Measurements from ENCODE around the gene EIF5A. TPM values are rescaled to one million over a fixed set of nuclear protein-coding genes. Genes with fewer than 3 reads are reported as not detected.

The EIF5A gene
- total and polyA plus RNA-seq, 2 of the 8 experiments (the other 6 are each of a cell fraction or from before 2014, with no cell fraction given): 717 to 1,172 TPM

GRCh38 chr17:7314719-7315569 is 7.5 kb downstream of the EIF5A start, which contains the start of gene GPS2:
Gene GPS2, minus strand, starts transcription at chr17:7315360. Its CDS starts 308 bp downstream, at chr17:7315052.
- peaks cover 0 to 7% (median 4%) of the 10 kb centered on the region in 4 experiments; a peak in 4 of 7 replicates for H3K4me1 ChIP-seq (replicated peaks in 1 of 4; ENCODE audit: control insufficient read depth in 3 of 4, insufficient read depth in 4 of 4, low read length in 3 of 4)
- no peak within 1 kb of the TSS for H2AFZ ChIP-seq (ENCODE audit: low read length)
- H2BK120ac ChIP-seq (replicated peaks; ENCODE audit: low read depth, low read length): no peak within 1 kb of the TSS
- H3K79me2 ChIP-seq (ENCODE audit: control insufficient read depth in 1 of 2, insufficient read depth in 2 of 2, low read length in 2 of 2): peaks cover 0 to 23% of the 10 kb centered on the region in 2 experiments; a peak in 3 of 4 replicates
- H3K4ac ChIP-seq (replicated peaks; ENCODE audit: insufficient read length, low read depth, low read length): peak within 1 kb of the TSS; percentile 83
- POLR2A ChIA-PET (ENCODE audit: partially characterized antibody): interaction anchor here (0.6 to 11.3 kb wide), 37 partner anchors 9 to 858 kb away, joined by 3 to 223 read pairs (median 6); partner anchors contain the start of genes ACADVL, ACAP1, CD68 and CLDN7
- no peak within 1 kb of the TSS for H2BK12ac ChIP-seq (ENCODE audit: low read depth, low read length)
- peak within 1 kb of the TSS; percentile 67 to 91 for H3K4me2 ChIP-seq (ENCODE audit: insufficient read depth in 1 of 2, low read depth in 2 of 2, low read length in 2 of 2)
- H2BK5ac ChIP-seq (ENCODE audit: low read depth, low read length): peak within 1 kb of the TSS; percentile 60; the same call in 1 of the 2 replicates
- peaks cover 16 to 20% of the 10 kb centered on the region in 2 experiments for H4K20me1 ChIP-seq (replicated peaks in 1 of 2; ENCODE audit: control insufficient read depth in 1 of 2, insufficient read depth in 2 of 2, low read length in 2 of 2)
- H3K56ac ChIP-seq (replicated peaks; ENCODE audit: insufficient read length, low read depth, low read length): peak within 1 kb of the TSS; percentile 40
- H2BK20ac ChIP-seq (ENCODE audit: low read length): no peak within 1 kb of the TSS
- DNase-seq (ENCODE audit: low read depth in 1 of 2, low spot score in 2 of 2): peak in 1 of 2 experiments; percentile 96
- H3K27ac ChIP-seq (ENCODE audit: low read depth, low read length): peak within 1 kb of the TSS; percentile 61; the same call in 1 of the 2 replicates
- 1% methylated on average over 50 of the region's 95 CpGs; no CpG with 5 or more reads in 1 of the 2 experiments for WGBS, 2 experiments (ENCODE audit: extremely low coverage in 1 of 2, insufficient coverage in 1 of 2, insufficient read length in 1 of 2, insufficient replicate concordance in 2 of 2, low coverage in 1 of 2, low lambda C conversion rate in 2 of 2, missing lambda C conversion rate in 1 of 2)
- H4K5ac ChIP-seq (ENCODE audit: insufficient read length, low read depth, low read length): peak within 1 kb of the TSS; percentile 51
- no peak within 1 kb of the TSS for H2BK15ac ChIP-seq (ENCODE audit: low read length)
- no peak within 1 kb of the TSS for H3K14ac ChIP-seq (ENCODE audit: insufficient read length)
- H2AK5ac ChIP-seq (ENCODE audit: low read depth, low read length): no peak within 1 kb of the TSS
- peak within 1 kb of the TSS; percentile 39 to 89 (median 68) for H3K9ac ChIP-seq (replicated peaks in 1 of 4; ENCODE audit: extremely low read depth in 1 of 4, low read depth in 3 of 4, low read length in 3 of 4)
- FAIRE-seq: peak; percentile 45
- no peaks in the 10 kb centered on the region for H3K9me3 ChIP-seq (ENCODE audit: insufficient read depth in 2 of 2, low read depth in 1 of 2, low read length in 1 of 2)
- no peak within 1 kb of the TSS for H3K23ac ChIP-seq (ENCODE audit: insufficient read length)
- peaks cover 8% of the 10 kb centered on the region; the same call in 1 of the 2 replicates for H3K79me1 ChIP-seq (ENCODE audit: low read depth, low read length)
- peaks cover 27 to 60% (median 41%) of the 10 kb centered on the region in 4 experiments for H3K36me3 ChIP-seq (ENCODE audit: control insufficient read depth in 2 of 4, insufficient read depth in 4 of 4, low read length in 3 of 4)
- H3K18ac ChIP-seq (ENCODE audit: extremely low read depth, low read length): no peak within 1 kb of the TSS; the same call in none of the 2 replicates
- CTCF ChIA-PET (ENCODE audit: partially characterized antibody): interaction anchor here (0.6 to 3.3 kb wide), 15 partner anchors 10 to 300 kb away, joined by 3 to 17 read pairs (median 5); partner anchors contain the start of genes ACAP1, NEURL4 and SLC2A4
- peak within 1 kb of the TSS; percentile 55 to 95 (median 70) for H3K4me3 ChIP-seq (ENCODE audit: extremely low read depth in 1 of 4, insufficient read depth in 2 of 4, low read depth in 3 of 4, low read length in 4 of 4)
- peak within 1 kb of the TSS; percentile 97; the same call in 1 of the 2 replicates for H4K8ac ChIP-seq (ENCODE audit: extremely low read depth, insufficient read depth, low read length)
- H4K91ac ChIP-seq (replicated peaks; ENCODE audit: insufficient read length, low read length): peak within 1 kb of the TSS; percentile 23
- no peaks in the 10 kb centered on the region; the same call in 1 of the 2 replicates for H3K23me2 ChIP-seq (ENCODE audit: low read depth, low read length)
- no peaks in the 10 kb centered on the region for H3K27me3 ChIP-seq (replicated peaks in 1 of 4; ENCODE audit: control insufficient read depth in 3 of 4, extremely low read depth in 1 of 4, insufficient read depth in 3 of 4, low read length in 3 of 4)
- peak; percentile 77; the same call in 1 of the 2 replicates for TF ChIP-seq TBP (IDR thresholded peaks at IDR 0.05; ENCODE audit: low read depth, low read length)
- TF ChIP-seq CHD2 (IDR thresholded peaks at IDR 0.05; ENCODE audit: low read length): peak; percentile 76
- peak; percentile 70; the same call in 1 of the 2 replicates for TF ChIP-seq RBBP5 (IDR thresholded peaks at IDR 0.05; ENCODE audit: borderline replicate concordance, low read depth, low read length)
- peak; percentile 93 for TF ChIP-seq CREB1 (IDR thresholded peaks at IDR 0.05)
- 0 out of 2 replicates have a peak, but pooled peaks have one; percentile 18 for TF ChIP-seq TEAD4 (IDR thresholded peaks at IDR 0.05; ENCODE audit: low read depth, low read length)
- TF ChIP-seq SRF (IDR thresholded peaks at IDR 0.05; ENCODE audit: low read depth, low read length): no peak
- no peak for TF ChIP-seq GTF2F1 (IDR thresholded peaks at IDR 0.05; ENCODE audit: borderline replicate concordance, low read depth, low read length)
- TF ChIP-seq CTCF (IDR thresholded peaks at IDR 0.05; ENCODE audit: control extremely low read depth in 1 of 3, insufficient read depth in 1 of 3, low read depth in 1 of 3, low read length in 3 of 3): no peak

All from H1 (cell line).